DMS153 (cell line): Measurements from ENCODE around the gene NHLRC2.

ENCODE experiments used
- DNase-seq: peaks from one replicate; lab custom pipeline; 2025; lab: John Stamatoyannopoulos, UW

Gene NHLRC2

DNA sequence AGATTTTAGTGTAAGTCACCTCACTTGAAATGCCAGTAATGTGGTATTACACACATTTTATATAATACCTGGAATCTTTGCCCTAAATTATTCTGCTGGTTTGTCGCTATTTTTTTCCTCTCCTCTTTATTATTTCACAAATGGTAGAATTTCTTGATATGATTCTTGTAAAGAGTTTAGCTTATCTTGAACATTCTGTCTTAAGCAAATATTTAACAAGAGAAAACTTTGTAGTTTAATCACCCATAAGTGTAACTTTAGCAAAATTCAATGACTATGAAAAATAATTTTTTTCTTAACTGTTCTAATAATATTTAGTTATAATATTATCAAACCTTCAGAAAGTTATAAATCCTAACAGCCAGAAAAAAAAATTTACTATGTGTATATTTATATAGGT is 56.7 kb downstream of the NHLRC2 start:
- DNase-seq, result no peak

DNA sequence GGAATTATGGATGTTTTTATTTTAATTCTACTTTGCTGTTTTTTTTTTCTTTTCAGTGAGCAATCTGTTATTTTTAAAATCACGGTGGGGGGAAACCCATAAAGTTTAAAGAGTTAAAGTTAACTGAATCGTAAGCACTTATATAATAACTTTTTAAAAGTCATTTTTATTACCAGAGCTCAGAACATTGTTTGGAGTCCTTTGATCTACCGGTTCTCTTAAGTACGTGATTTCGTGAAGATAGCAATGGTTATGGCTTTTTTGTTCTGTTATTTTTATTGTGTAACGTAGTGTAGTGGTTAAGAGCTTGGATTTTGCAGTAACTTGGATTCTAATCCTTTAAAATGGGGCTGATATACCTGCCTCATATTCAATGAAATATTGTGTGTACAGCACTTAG is 57.4 kb downstream of the NHLRC2 start:
- DNase-seq, result no peak

- no peak for DNase-seq
Measured at GRCh38 chr10:113912582-113912981, 58.1 kb downstream of the NHLRC2 start.

GRCh38 chr10:113914956-113915355 is 60.5 kb downstream of the NHLRC2 start:
- no peak for DNase-seq

DNA sequence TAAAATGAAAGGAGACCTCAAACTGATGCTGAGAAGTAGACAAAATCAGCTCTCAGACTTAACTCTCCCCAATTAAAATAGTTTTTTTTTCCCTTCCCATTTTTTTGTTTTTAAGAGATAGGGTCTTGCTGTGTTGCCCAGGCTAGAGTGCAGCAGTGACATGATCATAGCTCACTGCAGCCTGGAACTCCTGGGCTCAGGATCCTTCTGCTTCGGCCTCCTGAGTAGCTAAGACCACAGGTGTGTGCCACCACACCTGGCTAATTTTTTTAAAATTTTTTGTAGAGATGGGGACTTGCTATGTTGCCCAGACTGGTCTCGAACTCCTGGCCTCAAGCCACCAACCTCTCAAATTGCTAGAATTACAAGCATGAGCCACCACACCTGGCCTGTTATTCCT is 61.1 kb downstream of the NHLRC2 start:
- DNase-seq, result no peak

GRCh38 chr10:113916053-113916452 is 61.6 kb downstream of the NHLRC2 start:
- no peak for DNase-seq

- DNase-seq, result no peak
Measured at GRCh38 chr10:113917636-113918035, 63.2 kb downstream of the NHLRC2 start.

GRCh38 chr10:113920114-113920513 is 65.7 kb downstream of the NHLRC2 start:
- DNase-seq, result no peak

- no peak for DNase-seq
Measured at GRCh38 chr10:113920875-113921274, 66.4 kb downstream of the NHLRC2 start.

GRCh38 chr10:113921561-113922370 is 67.3 kb downstream of the NHLRC2 start:
- no peak for DNase-seq

- DNase-seq, result no peak
Measured at GRCh38 chr10:113922787-113923570, 68.5 kb downstream of the NHLRC2 start.

- DNase-seq, result no peak
Measured at GRCh38 chr10:113924186-113924585, 69.7 kb downstream of the NHLRC2 start.

DNA sequence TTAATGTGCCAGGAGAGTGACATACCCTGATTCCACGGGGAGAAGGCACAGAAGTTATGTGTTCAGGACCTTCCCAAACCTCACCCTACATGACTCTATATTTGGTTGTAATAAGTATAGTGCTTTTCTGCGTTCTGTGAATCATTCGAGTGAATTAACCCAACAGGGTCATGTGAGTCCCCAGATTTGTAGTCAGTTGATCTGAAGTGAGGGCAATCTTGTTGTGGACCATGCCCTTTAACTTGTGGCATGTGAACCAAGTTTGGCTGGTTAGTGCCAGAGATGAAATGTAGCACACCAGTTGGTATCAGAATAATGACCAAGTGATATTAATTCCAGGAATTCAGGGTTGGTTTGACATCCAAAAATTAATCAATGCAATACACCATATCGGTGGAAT is 70.2 kb downstream of the NHLRC2 start:
- no peak for DNase-seq

DNA sequence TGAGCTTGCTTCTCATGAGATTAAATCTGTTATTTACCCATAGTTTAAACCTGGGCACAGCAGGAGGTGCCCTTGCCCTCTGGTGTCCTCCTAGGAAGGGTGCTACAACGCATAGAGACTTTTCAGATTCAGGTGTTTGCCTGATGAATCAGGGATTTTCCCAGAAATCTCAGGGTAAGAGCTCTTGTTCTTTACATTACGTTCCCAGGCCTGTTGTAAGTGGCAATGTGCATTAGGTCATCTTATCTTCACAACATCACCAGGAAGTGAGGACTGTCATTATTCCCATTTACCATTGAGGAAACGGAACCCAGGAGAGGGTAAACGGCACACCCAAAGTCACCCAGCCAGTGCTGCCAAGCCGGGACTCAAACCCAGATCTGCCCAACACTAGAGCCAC is 73.0 kb downstream of the NHLRC2 start:
- peak; percentile 48 for DNase-seq

GRCh38 chr10:113928830-113929229 is 74.4 kb downstream of the NHLRC2 start:
- no peak for DNase-seq

DNA sequence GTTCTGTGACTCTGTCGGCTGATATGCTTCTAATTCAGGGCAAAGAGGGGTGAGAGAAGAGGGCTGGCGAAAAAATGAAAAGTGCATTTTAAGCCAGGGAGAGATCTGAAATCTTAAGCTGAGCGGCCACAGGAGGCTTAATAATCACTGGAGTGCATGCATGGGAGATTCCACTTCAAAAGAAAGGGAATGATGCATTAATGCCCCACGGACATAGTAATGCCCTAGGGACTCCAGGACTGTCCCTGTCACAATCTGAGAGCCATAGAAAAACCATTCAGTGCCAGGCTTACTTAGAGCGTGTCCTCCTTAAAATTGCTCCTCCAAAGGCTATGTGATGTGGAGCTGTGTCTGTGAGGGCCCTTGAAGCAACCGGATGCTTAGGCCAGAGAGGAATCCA is 75.1 kb downstream of the NHLRC2 start:
- DNase-seq, result no peak

- no peak for DNase-seq
Measured at GRCh38 chr10:113930482-113931057, 76.1 kb downstream of the NHLRC2 start.

- no peak for DNase-seq
Measured at GRCh38 chr10:113932854-113933253, 78.4 kb downstream of the NHLRC2 start.

DNA sequence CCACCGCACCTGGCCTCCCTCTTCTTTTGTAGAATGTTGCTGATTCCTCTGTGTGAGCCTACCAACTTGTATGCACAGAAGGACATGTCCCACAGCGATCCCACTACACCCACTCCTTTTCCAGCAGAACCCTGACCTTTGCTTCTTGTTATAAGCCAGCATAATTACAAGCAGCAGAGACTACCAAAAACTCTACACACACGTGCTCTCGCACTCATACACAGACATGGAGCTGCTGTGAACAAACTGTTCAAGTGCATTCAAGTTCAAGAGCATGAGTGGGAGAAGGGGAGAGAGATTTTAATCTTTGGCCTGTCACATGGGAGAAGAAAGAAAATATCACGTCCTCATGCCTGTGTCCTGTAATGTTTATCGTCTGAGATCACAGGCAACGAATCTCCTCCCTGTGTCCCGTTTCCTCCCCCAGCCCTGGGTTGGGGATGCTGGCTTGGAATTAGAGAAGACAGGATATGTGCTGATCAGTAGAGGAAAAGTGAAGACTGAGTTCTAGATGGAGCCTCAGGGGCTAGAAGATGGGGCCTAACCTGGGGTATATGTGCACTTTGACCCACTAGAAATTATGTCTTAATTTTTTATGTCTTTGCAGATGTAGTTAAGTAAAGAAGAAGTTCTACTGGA is 79.6 kb downstream of the NHLRC2 start:
- DNase-seq, result no peak

- no peak for DNase-seq
Measured at GRCh38 chr10:113937258-113937657, 82.8 kb downstream of the NHLRC2 start.

DNA sequence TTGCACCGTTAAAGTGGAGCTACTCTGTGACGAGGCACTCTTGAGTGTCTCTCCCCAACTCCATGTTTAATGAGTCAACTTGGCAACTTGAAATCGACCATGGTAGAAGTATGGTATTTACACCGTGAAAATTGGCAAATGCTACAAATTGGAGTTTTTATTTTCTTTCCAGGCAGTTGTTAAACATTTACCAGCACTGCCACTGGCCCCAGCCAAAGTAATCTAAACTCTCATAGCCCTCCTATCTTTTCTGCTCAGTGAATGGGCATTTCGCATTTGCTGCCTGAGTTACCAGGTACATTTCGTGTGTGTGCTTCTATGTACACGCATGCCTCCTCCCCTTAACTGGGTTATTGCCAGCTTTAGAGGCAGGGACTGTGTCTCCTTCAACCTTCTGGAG is 83.3 kb downstream of the NHLRC2 start:
- DNase-seq, result no peak

GRCh38 chr10:113939212-113939860 is 84.9 kb downstream of the NHLRC2 start:
- DNase-seq, result no peak
